ENCODE measurements around the gene TNFRSF12A. TPM values are rescaled to one million over a fixed set of nuclear protein-coding genes. Genes with fewer than 3 reads are reported as not detected.

The TNFRSF12A gene
- total and polyA plus RNA-seq, 2 of the 13 experiments (the other 11 are each of a cell fraction or from before 2014, with no cell fraction given) = 61.9 to 66.0 TPM

DNA sequence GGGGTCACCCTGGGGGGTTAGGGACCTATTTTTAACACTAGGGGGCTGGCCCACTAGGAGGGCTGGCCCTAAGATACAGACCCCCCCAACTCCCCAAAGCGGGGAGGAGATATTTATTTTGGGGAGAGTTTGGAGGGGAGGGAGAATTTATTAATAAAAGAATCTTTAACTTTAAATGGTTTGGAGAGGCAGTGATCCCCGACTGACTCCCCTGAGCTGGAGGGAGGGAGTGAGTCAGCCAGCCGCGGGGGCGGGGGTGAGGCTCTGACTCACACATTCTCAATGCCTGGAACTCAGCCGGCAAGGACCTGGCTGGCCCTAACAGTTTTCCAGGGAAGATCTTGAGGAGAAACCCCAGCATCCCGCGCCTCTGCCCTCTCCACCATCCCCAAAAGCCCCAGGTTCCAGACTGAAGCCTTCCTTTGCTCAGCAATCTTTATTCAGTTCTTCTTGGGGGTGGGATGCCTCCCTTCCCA is 2.1 kb downstream of the TNFRSF12A start (continued):
- TF ChIP-seq ZNF318 (CRISPR knock-in tag; IDR thresholded peaks at IDR 0.05) (no peak), ZKSCAN8 (CRISPR knock-in tag; IDR thresholded peaks at IDR 0.05; ENCODE audit: borderline replicate concordance) (no peak), GRHL1 (CRISPR knock-in tag; conservative IDR thresholded peaks at IDR 0.05) (no peak), ZNF550 (CRISPR knock-in tag; IDR thresholded peaks at IDR 0.05; ENCODE audit: borderline replicate concordance) (no peak)
- TF ChIP-seq, protein P1, sequence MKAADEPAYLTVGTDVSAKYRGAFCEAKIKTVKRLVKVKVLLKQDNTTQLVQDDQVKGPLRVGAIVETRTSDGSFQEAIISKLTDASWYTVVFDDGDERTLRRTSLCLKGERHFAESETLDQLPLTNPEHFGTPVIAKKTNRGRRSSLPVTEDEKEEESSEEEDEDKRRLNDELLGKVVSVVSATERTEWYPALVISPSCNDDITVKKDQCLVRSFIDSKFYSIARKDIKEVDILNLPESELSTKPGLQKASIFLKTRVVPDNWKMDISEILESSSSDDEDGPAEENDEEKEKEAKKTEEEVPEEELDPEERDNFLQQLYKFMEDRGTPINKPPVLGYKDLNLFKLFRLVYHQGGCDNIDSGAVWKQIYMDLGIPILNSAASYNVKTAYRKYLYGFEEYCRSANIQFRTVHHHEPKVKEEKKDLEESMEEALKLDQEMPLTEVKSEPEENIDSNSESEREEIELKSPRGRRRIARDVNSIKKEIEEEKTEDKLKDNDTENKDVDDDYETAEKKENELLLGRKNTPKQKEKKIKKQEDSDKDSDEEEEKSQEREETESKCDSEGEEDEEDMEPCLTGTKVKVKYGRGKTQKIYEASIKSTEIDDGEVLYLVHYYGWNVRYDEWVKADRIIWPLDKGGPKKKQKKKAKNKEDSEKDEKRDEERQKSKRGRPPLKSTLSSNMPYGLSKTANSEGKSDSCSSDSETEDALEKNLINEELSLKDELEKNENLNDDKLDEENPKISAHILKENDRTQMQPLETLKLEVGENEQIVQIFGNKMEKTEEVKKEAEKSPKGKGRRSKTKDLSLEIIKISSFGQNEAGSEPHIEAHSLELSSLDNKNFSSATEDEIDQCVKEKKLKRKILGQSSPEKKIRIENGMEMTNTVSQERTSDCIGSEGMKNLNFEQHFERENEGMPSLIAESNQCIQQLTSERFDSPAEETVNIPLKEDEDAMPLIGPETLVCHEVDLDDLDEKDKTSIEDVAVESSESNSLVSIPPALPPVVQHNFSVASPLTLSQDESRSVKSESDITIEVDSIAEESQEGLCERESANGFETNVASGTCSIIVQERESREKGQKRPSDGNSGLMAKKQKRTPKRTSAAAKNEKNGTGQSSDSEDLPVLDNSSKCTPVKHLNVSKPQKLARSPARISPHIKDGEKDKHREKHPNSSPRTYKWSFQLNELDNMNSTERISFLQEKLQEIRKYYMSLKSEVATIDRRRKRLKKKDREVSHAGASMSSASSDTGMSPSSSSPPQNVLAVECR (CRISPR knock-in tag; IDR thresholded peaks at IDR 0.05; ENCODE audit: borderline replicate concordance) = no peak
- TF ChIP-seq, protein P2, sequence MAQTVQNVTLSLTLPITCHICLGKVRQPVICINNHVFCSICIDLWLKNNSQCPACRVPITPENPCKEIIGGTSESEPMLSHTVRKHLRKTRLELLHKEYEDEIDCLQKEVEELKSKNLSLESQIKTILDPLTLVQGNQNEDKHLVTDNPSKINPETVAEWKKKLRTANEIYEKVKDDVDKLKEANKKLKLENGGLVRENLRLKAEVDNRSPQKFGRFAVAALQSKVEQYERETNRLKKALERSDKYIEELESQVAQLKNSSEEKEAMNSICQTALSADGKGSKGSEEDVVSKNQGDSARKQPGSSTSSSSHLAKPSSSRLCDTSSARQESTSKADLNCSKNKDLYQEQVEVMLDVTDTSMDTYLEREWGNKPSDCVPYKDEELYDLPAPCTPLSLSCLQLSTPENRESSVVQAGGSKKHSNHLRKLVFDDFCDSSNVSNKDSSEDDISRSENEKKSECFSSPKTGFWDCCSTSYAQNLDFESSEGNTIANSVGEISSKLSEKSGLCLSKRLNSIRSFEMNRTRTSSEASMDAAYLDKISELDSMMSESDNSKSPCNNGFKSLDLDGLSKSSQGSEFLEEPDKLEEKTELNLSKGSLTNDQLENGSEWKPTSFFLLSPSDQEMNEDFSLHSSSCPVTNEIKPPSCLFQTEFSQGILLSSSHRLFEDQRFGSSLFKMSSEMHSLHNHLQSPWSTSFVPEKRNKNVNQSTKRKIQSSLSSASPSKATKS (CRISPR knock-in tag; IDR thresholded peaks at IDR 0.05) = no peak
- TF ChIP-seq, protein P3, sequence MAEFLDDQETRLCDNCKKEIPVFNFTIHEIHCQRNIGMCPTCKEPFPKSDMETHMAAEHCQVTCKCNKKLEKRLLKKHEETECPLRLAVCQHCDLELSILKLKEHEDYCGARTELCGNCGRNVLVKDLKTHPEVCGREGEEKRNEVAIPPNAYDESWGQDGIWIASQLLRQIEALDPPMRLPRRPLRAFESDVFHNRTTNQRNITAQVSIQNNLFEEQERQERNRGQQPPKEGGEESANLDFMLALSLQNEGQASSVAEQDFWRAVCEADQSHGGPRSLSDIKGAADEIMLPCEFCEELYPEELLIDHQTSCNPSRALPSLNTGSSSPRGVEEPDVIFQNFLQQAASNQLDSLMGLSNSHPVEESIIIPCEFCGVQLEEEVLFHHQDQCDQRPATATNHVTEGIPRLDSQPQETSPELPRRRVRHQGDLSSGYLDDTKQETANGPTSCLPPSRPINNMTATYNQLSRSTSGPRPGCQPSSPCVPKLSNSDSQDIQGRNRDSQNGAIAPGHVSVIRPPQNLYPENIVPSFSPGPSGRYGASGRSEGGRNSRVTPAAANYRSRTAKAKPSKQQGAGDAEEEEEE (CRISPR knock-in tag; IDR thresholded peaks at IDR 0.05; ENCODE audit: borderline replicate concordance) = no peak

Measured in HepG2 (cell line).